ENCODE measurements around the gene MACROD2.
"Not testable (repeated sequence)": the region's sequence is repeated elsewhere in the genome, so short reads cannot be mapped to it uniquely, and the experiment has no call there.

Gene MACROD2

DNA sequence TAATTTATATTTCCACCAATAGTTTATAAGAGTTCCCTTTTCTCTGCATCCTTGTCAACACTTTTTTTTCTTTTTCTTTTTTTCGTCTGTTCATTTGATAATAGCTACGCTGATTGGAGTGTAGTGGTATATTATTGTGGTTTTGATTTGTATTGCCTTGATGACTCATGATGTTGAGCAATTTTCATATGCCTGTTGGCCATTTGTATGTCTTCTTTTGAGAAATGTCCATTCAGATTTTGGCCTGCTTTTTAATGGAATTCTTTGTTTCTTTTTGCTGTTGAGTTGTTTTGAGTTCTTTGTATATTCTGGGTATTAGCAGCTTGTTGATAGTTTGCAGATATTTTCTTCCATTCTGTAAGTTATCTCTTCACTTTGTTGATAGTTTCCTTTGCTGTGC lies 1804.6 kb downstream of the MACROD2 start:
- FAIRE-seq = no peak
- DNase-seq (ENCODE audit: extremely low spot score, insufficient read length, low read depth) = no peak

DNA sequence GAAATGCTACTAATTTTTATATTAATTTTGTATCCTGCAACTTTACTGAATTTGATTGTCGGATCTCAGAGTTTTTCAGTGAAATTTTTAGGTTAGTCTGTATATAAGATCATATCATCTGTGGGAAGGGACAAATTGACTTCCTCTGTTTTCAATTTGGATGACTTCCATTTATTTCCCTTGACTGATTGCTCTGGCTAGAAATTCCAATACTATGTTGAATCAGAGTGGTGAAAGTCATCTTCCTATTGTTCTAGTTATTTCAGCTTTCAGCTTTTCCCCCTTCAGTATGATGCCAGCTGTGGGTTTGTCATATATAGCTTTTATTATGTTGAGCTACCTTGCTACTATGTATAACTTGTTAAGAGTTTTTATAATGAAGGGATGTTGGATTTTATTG lies 1806.7 kb downstream of the MACROD2 start:
- DNase-seq (ENCODE audit: extremely low spot score, insufficient read length, low read depth) = no peak
- no peak for FAIRE-seq

DNA sequence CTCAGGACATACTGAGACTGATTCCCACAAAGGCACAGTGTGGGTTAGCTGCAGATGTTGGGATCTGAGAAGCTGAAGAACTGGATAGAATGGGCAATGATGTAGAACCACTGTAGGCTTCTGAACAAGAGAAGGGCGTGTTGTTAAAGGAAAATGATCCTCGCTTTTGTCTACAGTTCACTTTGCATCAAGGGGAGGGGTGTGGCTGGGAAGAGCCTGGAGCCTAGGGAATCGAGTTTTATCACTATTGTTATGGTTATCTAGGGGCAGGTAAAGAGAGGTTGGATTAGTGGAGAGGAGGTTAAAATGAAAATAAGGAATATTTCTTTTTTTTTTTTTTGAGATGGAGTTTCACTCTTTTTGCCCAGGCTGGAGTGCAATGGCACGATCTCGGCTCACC lies 1809.8 kb downstream of the MACROD2 start:
- DNase-seq (ENCODE audit: extremely low spot score, insufficient read length, low read depth) = no peak

DNA sequence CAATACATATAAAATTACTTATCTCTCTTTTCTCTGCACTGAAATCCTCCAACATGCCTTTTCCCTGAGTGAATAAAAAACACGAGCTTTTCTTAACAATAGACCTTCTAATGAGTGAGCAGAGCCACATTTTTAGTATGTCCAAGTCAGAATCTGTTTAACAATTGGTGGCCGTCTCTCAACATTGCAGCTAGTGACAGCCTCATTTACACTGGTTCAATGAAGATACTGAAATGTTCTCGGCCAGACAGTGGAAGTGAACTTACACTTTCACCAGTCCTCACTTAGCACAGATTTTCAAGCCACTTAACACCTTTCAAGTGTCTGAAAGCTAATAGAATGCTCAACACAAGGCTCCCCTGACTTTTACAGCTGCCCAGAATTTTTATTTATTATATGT lies 1810.8 kb downstream of the MACROD2 start:
- DNase-seq (ENCODE audit: extremely low spot score, insufficient read length, low read depth) = no peak
- FAIRE-seq = no peak

More for the DNA sequence above, 1809.8 kb downstream of the MACROD2 start:
- no peak for FAIRE-seq

DNA sequence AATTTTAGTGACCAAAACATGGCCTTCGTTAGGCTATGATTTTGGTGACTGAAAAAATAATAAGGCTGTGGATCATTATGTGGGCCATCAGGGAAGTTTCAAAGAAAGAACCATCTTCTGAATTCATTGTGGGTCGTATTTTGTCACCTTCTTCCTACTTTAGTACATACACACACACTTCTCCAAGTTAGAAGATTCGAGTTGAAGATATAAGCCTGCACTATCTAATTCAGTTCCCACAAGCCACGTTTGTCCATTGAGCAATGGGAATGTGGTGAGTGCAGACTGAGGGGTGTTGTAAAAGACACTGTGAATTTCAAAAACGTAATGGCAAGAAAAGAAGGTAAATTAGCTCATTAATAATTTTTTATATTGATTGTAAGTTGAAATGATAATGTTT lies 1812.0 kb downstream of the MACROD2 start:
- DNase-seq (ENCODE audit: extremely low spot score, insufficient read length, low read depth) = no peak

DNA sequence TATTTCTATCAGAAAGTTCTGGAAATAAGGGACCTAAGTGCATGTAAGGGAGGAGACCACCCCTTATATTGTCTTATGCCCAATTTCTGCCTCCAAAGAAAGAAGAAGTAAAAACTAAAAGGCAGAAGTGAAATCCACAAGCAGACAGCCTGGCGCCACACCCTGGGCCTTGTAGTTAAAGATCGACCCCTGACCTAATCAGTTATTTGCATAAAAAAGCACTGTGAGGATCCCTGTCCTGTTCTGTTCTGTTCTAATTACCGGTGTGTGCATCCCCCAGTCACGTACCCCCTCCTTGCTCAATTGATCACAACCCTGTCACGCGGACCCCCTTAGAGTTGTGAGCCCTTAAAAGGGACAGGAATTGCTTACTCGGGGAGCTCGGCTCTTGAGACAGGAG lies 1812.5 kb downstream of the MACROD2 start:
- not testable (repeated sequence) for DNase-seq (ENCODE audit: extremely low spot score, insufficient read length, low read depth)
- FAIRE-seq = peak; percentile 5

More for the DNA sequence above, 1812.0 kb downstream of the MACROD2 start:
- no peak for FAIRE-seq

DNA sequence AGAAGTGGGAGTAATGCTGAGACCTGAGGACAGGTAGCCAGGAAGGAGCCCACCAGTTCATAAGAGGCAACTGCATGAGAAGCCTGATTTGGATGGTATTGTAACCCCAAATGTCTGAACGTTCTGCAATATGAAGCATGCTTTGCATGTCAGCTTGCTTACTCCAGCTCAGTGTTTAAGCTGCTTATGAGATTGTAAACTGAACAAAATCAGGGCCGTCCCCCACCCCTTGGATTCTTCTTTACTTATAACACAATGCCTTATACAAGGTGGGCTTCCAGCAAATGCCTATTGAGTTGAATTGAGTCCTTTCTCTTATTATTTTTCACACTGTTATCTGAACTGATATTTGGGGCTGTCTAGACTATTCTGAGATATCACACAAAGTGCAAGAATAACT lies 1816.6 kb downstream of the MACROD2 start:
- DNase-seq (ENCODE audit: extremely low spot score, insufficient read length, low read depth) (no peak), FAIRE-seq (no peak)

DNA sequence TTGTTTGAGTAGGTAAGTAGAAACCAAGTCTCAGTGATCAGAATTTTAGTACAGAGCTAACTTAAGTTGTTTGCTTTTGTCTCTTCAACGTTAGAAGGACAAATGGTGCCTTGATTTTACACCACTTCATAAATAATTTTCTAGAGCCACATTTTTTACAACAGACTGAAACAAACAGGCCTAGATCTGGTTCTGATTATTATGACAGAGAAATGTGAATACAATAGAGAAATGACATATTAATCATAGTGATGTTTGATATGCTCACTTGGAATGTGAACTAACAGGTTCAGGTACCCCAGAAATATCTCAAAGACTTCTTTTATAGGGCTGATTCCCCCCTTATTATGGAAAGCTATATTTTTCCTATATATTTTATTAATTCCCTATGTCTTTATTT lies 1817.4 kb downstream of the MACROD2 start:
- FAIRE-seq = no peak

DNA sequence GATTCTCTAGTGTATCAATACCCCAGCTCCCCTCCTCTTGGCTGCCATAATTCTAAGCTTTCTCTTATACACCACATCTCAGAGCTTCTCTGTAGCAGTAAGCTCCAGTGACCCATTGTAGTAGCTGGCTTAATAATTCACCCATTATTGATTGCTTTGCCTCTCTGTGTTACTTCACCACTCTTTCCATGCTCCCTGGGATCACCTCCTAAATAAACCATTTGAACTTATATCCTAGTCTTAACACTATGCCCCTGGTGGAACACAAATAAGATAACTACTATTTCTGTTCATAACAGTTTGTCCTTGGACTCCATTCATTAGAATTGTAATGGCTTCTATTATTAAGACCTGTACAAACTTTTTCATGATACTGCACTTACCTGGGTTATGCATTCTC lies 1819.0 kb downstream of the MACROD2 start:
- no peak for FAIRE-seq
- DNase-seq (ENCODE audit: extremely low spot score, insufficient read length, low read depth) = no peak

More for the DNA sequence above, 1817.4 kb downstream of the MACROD2 start:
- no peak for DNase-seq (ENCODE audit: extremely low spot score, insufficient read length, low read depth)

DNA sequence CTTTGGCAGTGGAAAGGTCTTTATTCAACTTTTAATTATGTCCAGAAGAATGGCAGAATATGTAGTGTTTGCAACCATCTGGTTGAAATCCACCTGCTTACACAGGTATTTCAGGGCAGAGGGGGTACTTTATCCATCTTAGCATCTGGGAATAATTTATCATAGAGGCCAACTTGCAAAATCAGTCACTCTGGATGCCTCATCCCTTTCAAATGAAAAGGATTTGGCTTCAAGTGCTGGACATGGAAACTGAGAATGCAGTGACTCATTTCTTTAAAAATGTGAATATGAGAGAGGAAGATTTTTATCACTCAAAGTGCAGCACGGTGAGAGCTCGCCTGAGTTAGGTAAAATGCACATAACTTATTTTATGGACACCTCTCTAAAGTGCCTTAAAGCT lies 1819.6 kb downstream of the MACROD2 start:
- no peak for FAIRE-seq

DNA sequence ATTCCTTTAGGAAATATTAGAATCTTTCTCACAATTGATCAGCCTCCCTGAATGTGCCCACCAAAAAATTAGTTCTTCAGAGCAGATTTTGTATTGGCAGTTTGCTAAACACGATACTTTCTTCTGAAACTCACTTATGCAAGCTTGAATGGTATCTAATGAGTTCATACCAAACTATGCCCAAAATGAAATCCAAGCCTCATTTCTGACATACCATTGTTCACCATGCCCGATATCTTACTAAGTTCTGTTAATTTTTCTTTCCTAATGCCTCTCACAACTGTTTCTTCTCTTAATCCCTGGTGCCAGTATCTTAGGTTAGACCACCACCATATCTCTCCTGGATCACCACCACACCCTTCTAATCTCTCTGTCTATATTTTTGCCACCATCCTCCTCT lies 1822.0 kb downstream of the MACROD2 start:
- DNase-seq (ENCODE audit: extremely low spot score, insufficient read length, low read depth) (no peak), FAIRE-seq (no peak)

More for the DNA sequence above, 1819.6 kb downstream of the MACROD2 start:
- no peak for DNase-seq (ENCODE audit: extremely low spot score, insufficient read length, low read depth)

DNA sequence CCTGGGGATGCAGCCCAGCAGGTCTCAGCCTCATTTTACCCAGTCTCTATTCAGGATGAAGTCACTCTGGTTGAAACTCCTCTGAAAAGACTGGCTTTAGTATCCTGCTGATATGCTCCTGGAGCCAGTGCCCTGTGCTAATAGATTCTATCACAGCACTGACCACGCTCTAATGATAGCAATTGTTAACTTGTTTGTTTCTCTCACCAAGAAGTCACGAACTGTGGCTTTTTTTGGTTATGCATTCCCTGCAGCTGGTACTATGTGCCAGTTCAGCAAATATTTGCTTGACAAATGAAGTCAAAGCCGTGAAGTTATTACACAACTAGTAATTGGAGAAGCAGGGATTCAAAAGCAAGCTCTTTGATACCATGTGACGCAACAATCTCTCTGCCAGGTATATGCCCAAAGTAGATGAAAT lies 1823.3 kb downstream of the MACROD2 start:
- DNase-seq (ENCODE audit: extremely low spot score, insufficient read length, low read depth) (no peak), FAIRE-seq (no peak)

DNA sequence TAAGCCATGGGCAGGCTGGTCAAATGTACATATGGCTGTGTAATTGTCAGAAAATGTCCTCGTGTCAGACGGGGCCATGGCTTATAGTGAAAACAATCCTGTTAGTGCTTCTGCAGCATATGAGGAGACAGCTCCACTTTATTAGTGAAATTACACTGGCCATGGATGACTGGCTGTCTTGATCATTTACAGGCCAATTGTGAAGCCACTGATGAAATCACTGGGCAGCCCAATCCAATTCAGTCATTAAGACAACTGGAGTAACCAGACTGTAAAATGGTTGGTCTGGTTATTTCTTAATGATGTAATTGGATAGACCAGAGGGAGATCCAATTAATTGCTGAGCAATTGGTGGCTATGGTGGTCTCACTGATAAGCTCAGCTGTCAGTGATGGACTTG lies 1828.4 kb downstream of the MACROD2 start:
- DNase-seq (ENCODE audit: extremely low spot score, insufficient read length, low read depth) (no peak), FAIRE-seq (no peak)

DNA sequence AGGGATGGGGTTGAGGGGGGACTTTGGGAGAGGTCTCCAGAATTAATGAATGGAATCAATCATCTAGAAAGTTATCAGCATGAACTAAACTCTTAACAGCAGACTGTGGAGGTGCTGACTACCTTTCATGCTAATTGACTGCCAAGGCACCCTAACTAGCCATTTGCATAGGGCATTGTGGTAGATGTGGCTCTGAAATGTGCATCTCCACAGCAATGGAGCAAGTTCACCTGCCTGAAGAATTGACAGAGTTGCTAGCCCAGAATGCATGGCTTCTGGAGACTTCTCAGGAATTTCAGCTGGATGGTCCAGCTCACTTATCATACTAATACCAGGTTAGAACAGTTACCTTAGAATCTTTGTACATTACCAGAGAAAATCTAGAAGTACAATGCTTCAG lies 1832.3 kb downstream of the MACROD2 start:
- FAIRE-seq (no peak), DNase-seq (ENCODE audit: extremely low spot score, insufficient read length, low read depth) (no peak)

DNA sequence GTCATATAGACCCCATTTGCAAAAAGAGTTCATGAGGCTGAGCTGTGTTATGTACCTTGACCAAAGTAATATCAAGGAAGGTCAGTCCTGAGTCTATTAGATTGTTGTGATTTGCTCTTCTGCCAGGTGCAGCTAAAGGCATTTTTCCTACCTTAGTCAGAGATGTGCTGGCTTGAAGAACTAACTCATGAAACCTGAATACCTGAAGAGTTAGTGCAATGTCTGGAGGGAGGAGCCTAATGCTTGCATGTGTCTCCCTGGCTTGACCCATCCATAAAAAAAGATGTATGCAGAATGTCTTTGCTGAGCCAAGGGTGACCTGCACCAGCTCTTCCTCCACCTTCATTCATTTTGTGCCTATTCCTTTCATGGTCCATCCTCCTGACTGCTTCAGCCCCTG lies 1835.9 kb downstream of the MACROD2 start:
- FAIRE-seq (no peak), DNase-seq (ENCODE audit: extremely low spot score, insufficient read length, low read depth) (no peak)

DNA sequence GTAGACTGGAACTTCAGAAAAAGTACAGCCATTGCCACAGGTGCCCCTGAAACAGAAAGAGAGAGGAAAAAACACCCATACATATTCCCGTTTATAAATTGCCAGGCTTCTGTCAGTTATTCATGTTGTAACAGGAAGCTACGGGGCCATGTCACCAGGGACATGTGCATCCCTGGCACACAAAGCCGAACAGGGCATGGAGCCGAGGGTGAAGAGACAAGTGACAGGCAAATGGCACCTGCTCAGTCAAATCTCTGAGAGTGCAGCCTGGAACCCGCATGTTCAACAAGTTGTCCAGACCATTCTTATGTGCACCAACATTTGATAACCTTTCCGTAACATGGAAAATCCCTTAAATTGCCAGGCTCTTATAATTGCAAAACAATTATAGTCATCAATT lies 1837.2 kb downstream of the MACROD2 start:
- DNase-seq (ENCODE audit: extremely low spot score, insufficient read length, low read depth) = no peak
- FAIRE-seq = no peak

DNA sequence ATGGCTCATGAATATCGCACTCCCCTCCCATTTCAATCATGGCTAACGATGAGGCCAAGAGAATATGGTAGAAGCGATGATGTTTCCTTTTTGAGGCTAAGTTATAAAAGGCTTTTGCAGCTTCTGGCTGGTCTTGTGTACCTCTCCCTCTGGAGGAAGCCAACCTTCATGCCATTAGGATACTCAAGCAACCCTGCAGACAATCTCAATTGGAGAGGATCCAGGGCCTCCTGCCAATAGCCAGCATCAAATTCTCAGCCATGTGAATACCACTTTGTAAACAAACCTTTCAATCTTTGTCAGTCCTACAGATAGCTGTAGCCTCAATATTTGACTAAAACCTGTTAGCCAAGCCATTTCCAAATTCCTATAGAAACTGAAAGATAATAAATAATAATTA lies 1839.5 kb downstream of the MACROD2 start:
- DNase-seq (ENCODE audit: extremely low spot score, insufficient read length, low read depth) (no peak), FAIRE-seq (no peak)

DNA sequence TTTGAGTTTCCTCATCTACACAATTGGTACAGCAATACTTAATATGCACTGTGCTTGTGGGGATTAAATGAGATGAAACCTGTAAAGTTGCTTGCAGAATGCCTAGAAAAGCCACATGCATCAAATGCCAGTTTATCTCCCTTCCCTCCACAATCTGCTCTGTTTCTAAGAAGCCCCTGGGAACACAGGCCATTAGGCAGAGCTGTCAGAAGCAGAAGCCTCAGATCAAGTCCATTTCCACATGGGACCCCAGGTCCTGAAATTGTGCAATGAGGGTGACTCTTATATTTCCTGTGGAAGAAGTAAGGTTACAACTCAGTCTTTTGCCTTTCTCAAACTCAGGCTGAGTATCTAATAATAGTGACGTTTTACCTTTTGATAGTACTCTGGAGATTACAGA lies 1840.5 kb downstream of the MACROD2 start:
- DNase-seq (ENCODE audit: extremely low spot score, insufficient read length, low read depth) (no peak), FAIRE-seq (no peak)

DNA sequence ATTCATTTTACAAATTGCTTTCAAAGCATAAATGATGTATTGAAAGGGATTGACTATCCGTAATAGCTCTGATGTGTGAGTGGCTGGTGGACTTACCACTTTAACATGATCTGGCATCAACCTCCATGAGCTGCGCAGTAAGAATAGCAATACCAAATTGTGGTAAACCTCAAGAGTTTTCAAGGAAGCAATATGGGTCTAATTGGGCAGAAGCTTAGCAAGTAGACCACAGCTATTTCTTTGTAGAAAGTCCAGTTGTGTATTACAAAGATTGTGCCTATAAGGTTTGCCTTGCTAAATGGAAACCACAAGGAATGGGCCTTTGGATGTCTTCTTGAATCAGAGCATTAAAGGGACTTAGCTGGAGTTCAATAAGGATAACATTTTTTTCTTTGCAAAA lies 1841.3 kb downstream of the MACROD2 start:
- DNase-seq (ENCODE audit: extremely low spot score, insufficient read length, low read depth) (no peak), FAIRE-seq (no peak)

DNA sequence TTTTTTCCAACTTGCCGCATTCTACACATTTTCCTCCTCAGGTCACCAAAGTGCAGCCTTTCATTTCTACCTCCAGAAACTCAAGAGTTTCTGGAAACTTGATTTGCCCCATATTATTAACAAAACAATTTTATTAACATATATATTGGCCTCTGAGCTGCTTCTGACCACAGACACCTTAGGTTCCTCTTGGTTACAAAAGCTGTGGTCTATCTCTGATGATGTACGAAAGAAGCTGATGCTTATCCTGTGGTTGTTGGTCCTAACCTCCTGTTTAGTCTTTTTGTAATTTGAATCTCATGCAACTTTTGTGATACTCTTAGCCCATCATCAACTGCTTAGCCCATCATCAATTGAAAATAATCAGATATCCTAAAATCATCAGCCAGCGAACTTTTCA lies 1842.2 kb downstream of the MACROD2 start:
- FAIRE-seq (no peak), DNase-seq (ENCODE audit: extremely low spot score, insufficient read length, low read depth) (no peak)

DNA sequence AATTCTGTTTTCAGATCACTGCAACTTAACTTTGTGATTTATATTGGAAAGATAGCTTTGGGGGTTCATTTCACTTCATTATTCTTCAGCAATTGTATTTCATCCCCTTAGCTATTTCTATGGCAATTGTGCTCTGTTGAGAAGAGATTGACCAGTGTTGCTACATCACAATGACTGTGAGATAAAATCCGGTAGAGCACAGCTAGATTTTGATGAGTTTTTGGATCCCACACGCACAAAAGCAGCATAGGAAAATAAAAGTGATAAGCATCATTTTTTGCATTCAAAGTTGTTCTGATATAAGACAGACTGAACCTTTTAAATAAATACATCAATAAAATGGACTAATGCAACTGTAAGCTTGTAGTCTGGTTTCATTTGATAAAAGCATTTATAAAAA lies 1843.2 kb downstream of the MACROD2 start:
- FAIRE-seq = no peak
- DNase-seq (ENCODE audit: extremely low spot score, insufficient read length, low read depth) = no peak

DNA sequence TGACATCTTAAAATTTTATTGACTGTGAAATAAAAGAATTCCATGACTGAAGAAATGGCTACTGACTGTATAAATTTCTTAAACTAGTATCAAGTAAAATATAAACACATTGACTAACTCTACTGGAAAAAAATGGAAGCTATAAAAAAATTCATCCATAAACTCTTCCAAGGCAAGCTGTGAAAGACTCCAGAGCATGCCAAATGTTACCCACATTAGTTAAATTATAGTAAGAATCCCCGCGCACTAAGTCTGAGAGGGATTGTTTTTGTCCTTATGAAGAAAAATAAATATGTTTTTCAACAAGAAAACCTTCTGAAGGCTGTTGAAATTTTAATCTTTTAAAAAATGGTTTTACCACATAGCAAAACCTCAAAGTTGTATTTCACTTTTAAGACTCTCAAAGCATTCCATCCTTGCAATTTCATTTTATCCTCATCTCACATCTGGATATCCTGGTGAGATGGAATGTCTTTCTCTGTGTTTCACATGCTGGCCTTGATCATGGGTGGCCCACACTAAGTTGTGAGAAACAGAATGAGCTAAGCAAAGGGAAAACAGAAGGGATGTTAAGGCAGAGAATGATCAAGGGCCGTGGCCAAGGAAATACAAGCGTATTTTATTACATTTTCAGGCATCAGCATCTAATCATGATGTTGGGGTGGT lies 1845.5 kb downstream of the MACROD2 start:
- DNase-seq (ENCODE audit: extremely low spot score, insufficient read length, low read depth) = no peak
- FAIRE-seq = no peak

Data from GM18507 (cell line).